ENCODE measurements around the gene ADCY5.

- no peak for TF ChIP-seq CTCF (IDR thresholded peaks at IDR 0.05)
- no peak for TF ChIP-seq EZH2 (IDR thresholded peaks at IDR 0.05; ENCODE audit: borderline replicate concordance, insufficient read depth, low read depth, low read length, poor library complexity, severe bottlenecking)
Observed at GRCh38 chr3:123383091-123384053, 65.5 kb downstream of the ADCY5 start.
